Activated B cell treated with CpG ODN at 0.5 μM for 24 hours (primary cell): ENCODE measurements around the gene ETNK1. TPM values are rescaled to one million over a fixed set of nuclear protein-coding genes. Genes with fewer than 3 reads are reported as not detected.
A peak's percentile ranks its signal among the peaks of the same experiment; 100 is the strongest.
"Not testable (repeated sequence)": the region's sequence is repeated elsewhere in the genome, so short reads cannot be mapped to it uniquely, and the experiment has no call there.

Experiments
- ATAC-seq: fragments of 200-7000 bp; cut with Tn5 transposase; one replicate; pipeline ENCODE4 v1.10.0; 2021; ENCODE audit warnings: low read depth, mild to moderate bottlenecking, moderate library complexity
- CTCF ChIA-PET: fragments of 350-600 bp; sonication (Branson Sonifier 250); formaldehyde crosslinking; loops from one replicate; lab custom pipeline; 2021; ENCODE audit warnings: antibody characterized with exemption; lab: Charles Lee
- POLR2A ChIA-PET: fragments of 350-600 bp; sonication (Branson Sonifier 250); formaldehyde crosslinking; loops from one replicate; lab custom pipeline; 2021; ENCODE audit warnings: antibody characterized with exemption; lab: Charles Lee
- DNase-seq: peaks from one replicate; pipeline ENCODE4 v3.0.0; 2022
- H3K27ac Mint-ChIP-seq: one replicate; pipeline ENCODE4 v1.8.0; 2020; ENCODE audit warnings: mixed read lengths
- H3K27me3 Mint-ChIP-seq: one replicate; pipeline ENCODE4 v1.8.0; 2021; ENCODE audit warnings: mixed read lengths
- H3K36me3 Mint-ChIP-seq: one replicate; pipeline ENCODE4 v1.8.0; 2021; ENCODE audit warnings: low read depth, mixed read lengths
- H3K4me1 Mint-ChIP-seq: one replicate; pipeline ENCODE4 v1.8.0; 2021; ENCODE audit warnings: mixed read lengths
- H3K4me3 Mint-ChIP-seq: one replicate; pipeline ENCODE4 v1.8.0; 2020; ENCODE audit warnings: mild to moderate bottlenecking, mixed read lengths
- H3K9me3 Mint-ChIP-seq: one replicate; pipeline ENCODE4 v1.8.0; 2020; ENCODE audit warnings: mixed read lengths
- intact Hi-C: fragments of 100-400 bp; cut with micrococcal nuclease; formaldehyde crosslinking; loops from one replicate; pipeline ENCODE4 v1.15.1; 2024
- total RNA-seq: library from RNA; stranded (reverse); gene quantifications from 2 replicates; pipeline ENCODE4 v1.2.3, GENCODE V29; 2022
- TF ChIP-seq, protein P1 (sequence below): fragments of 200-600 bp; IDR thresholded peaks from one replicate; pipeline ENCODE4 v1.8.0; 2022; ENCODE audit warnings: antibody characterized with exemption, mild to moderate bottlenecking

ETNK1 gene
- total RNA-seq, 1 donor from 2014 or later = 98.5 TPM

- ChIA-PET POLR2A (no interaction called here), CTCF (no interaction called here)
- TF ChIP-seq, protein P1, sequence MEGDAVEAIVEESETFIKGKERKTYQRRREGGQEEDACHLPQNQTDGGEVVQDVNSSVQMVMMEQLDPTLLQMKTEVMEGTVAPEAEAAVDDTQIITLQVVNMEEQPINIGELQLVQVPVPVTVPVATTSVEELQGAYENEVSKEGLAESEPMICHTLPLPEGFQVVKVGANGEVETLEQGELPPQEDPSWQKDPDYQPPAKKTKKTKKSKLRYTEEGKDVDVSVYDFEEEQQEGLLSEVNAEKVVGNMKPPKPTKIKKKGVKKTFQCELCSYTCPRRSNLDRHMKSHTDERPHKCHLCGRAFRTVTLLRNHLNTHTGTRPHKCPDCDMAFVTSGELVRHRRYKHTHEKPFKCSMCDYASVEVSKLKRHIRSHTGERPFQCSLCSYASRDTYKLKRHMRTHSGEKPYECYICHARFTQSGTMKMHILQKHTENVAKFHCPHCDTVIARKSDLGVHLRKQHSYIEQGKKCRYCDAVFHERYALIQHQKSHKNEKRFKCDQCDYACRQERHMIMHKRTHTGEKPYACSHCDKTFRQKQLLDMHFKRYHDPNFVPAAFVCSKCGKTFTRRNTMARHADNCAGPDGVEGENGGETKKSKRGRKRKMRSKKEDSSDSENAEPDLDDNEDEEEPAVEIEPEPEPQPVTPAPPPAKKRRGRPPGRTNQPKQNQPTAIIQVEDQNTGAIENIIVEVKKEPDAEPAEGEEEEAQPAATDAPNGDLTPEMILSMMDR = no peak
Measured at GRCh38 chr12:22609501-22609900, 15.5 kb upstream of the ETNK1 start.

DNA sequence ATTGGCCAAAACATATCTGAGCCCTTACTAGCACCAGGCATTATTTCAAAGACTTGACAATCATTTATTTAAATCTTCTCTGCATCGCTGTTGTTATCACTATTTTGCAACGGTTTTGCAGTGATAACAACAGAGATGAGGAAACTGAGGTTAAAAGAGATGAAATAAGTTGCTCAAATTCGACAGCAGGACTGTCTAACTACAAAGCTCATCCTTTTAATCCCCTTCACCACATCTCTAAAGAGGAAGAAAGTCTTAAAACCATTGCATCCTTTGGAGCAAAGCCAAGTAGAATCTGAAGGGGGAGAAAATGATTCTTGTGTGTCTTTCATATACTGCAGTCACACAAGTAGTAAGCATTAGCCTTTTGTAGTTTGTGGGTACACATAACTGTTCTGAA is 14.8 kb upstream of the ETNK1 start:
- Mint-ChIP-seq H3K9me3 (peaks cover 10% of the 10 kb centered on the region), H3K4me3 (no peak overlapping the region), H3K27me3 (peaks cover 4% of the 10 kb centered on the region), H3K27ac (no peak overlapping the region), H3K36me3 (no peaks in the 10 kb centered on the region), H3K4me1 (no peaks in the 10 kb centered on the region)
- ChIA-PET CTCF (no interaction called here), POLR2A (no interaction called here)
- DNase-seq (no peak), ATAC-seq (no peak)
- TF ChIP-seq, protein P1 = no peak
- intact Hi-C loops = no loop called here

More at GRCh38 chr12:22609501-22609900, 15.5 kb upstream of the ETNK1 start:
- peaks cover 10% of the 10 kb centered on the region for H3K9me3 Mint-ChIP-seq
- no peak for ATAC-seq
- intact Hi-C loops = no loop called here
- no peak overlapping the region for H3K27ac Mint-ChIP-seq
- peaks cover 4% of the 10 kb centered on the region for H3K27me3 Mint-ChIP-seq
- DNase-seq = no peak
- H3K36me3 Mint-ChIP-seq = no peaks in the 10 kb centered on the region
- H3K4me1 Mint-ChIP-seq = no peaks in the 10 kb centered on the region
- no peak overlapping the region for H3K4me3 Mint-ChIP-seq

DNA sequence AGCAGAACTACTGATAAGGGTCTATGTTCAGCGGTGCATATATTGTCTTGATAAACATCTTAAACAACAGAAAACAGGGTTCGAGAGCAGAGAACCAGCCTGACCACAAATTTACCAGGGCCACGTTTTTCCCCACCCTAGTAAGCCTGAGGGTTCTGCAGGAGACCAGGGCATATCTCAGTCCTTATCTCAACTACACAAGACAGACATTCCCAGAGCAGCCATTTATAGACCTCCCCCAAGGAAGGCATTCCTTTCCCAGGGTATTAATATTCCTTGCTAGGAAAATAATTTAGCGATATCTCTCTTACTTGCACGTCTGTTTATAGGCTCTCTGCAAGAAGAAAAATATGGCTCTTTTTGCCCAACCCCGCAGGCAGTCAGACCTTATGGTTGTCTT is 12.1 kb upstream of the ETNK1 start:
- CTCF ChIA-PET, H3K27me3 Mint-ChIP-seq, H3K4me3 Mint-ChIP-seq, H3K36me3 Mint-ChIP-seq, H3K27ac Mint-ChIP-seq, H3K4me1 Mint-ChIP-seq, intact Hi-C loops, POLR2A ChIA-PET, DNase-seq, ATAC-seq: not testable (repeated sequence)
- peaks cover 14% of the 10 kb centered on the region for H3K9me3 Mint-ChIP-seq

- TF ChIP-seq, protein P1 = no peak
- H3K27me3 Mint-ChIP-seq = peaks cover 4% of the 10 kb centered on the region
- no peak overlapping the region for H3K27ac Mint-ChIP-seq
- POLR2A ChIA-PET = no interaction called here
- H3K36me3 Mint-ChIP-seq = no peaks in the 10 kb centered on the region
- intact Hi-C loops = no loop called here
- ATAC-seq (no peak), DNase-seq (no peak)
- no peak overlapping the region for H3K4me3 Mint-ChIP-seq
- CTCF ChIA-PET = no interaction called here
- peaks cover 16% of the 10 kb centered on the region for H3K9me3 Mint-ChIP-seq
- no peaks in the 10 kb centered on the region for H3K4me1 Mint-ChIP-seq
Measured at GRCh38 chr12:22615963-22616501, 8.9 kb upstream of the ETNK1 start.

- no peak overlapping the region for H3K27ac Mint-ChIP-seq
- ATAC-seq (no peak), DNase-seq (no peak)
- ChIA-PET CTCF (no interaction called here), POLR2A (no interaction called here)
- intact Hi-C loops = no loop called here
- peaks cover 1% of the 10 kb centered on the region for H3K27me3 Mint-ChIP-seq
- H3K4me3 Mint-ChIP-seq = no peak overlapping the region
- no peaks in the 10 kb centered on the region for H3K36me3 Mint-ChIP-seq
- TF ChIP-seq, protein P1 = no peak
- H3K9me3 Mint-ChIP-seq = peaks cover 8% of the 10 kb centered on the region
- no peaks in the 10 kb centered on the region for H3K4me1 Mint-ChIP-seq
Measured at GRCh38 chr12:22617630-22618029, 7.3 kb upstream of the ETNK1 start.

DNA sequence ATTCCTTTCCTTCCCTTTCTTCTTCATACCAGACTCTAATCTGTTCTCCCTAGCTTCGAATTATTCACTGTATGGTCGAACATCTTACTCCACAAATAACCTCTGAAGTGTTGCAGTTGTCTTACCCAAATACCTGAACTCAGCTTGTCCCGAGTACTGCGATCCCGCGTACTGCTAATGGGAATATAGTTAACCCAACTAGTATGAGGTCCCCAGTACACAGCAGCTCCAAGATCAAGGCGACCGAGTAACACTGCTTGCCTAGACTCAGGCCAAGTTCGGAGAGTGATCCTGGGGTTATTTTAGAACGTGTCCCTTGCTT is 462 bp upstream of the ETNK1 start:
- H3K27me3 Mint-ChIP-seq = peaks cover 8% of the 10 kb centered on the region
- peak overlapping the region; percentile 89 for H3K27ac Mint-ChIP-seq
- no peak for DNase-seq
- no peaks in the 10 kb centered on the region for H3K9me3 Mint-ChIP-seq
- no peak for ATAC-seq
- peaks cover 14% of the 10 kb centered on the region for H3K36me3 Mint-ChIP-seq
- peaks cover 41% of the 10 kb centered on the region for H3K4me1 Mint-ChIP-seq
- H3K4me3 Mint-ChIP-seq = peak overlapping the region; percentile 93
- intact Hi-C loops = loop anchor here (10.0 kb wide), 1 partner anchor 970 kb away; the partner anchor contains the start of gene LDHB
- ChIA-PET POLR2A (interaction anchor here (0.6 to 2.9 kb wide), 2 partner anchors 80 to 101 kb away, joined by 4 to 40 read pairs; partner anchors contain the start of gene C2CD5), CTCF (no interaction called here)
- TF ChIP-seq, protein P1 = no peak
